ENCODE measurements around the gene NOSIP.

DNA sequence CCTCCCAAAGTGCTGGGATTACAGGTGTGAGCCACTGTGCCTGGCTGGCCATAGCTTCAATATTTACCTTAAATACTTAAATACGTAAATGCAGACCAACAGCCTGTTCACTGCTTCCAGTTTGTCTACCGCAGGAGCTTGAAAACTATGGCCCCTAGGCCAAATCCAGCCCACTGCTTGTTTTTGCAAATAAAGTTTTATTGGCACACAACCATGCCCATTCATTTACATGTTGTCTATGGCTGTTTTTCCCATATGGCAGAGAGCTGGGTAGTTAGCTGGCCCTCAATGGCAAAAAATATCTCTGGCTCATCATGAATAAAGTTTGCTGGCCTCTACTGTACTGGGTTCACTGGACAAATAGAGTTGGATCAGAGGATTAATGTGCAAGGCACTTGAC, 22.4 kb upstream of the NOSIP start:
- TF ChIP-seq, protein P1, sequence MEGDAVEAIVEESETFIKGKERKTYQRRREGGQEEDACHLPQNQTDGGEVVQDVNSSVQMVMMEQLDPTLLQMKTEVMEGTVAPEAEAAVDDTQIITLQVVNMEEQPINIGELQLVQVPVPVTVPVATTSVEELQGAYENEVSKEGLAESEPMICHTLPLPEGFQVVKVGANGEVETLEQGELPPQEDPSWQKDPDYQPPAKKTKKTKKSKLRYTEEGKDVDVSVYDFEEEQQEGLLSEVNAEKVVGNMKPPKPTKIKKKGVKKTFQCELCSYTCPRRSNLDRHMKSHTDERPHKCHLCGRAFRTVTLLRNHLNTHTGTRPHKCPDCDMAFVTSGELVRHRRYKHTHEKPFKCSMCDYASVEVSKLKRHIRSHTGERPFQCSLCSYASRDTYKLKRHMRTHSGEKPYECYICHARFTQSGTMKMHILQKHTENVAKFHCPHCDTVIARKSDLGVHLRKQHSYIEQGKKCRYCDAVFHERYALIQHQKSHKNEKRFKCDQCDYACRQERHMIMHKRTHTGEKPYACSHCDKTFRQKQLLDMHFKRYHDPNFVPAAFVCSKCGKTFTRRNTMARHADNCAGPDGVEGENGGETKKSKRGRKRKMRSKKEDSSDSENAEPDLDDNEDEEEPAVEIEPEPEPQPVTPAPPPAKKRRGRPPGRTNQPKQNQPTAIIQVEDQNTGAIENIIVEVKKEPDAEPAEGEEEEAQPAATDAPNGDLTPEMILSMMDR (IDR thresholded peaks at IDR 0.05), result no peak
- TF ChIP-seq POLR2A (IDR thresholded peaks at IDR 0.05), result no peak

All from uterus (tissue), 2 donors.